Muscle of back (tissue), 13 donors: ENCODE results near the gene CPZ. TPM values are rescaled to one million over a fixed set of nuclear protein-coding genes. Genes with fewer than 3 reads are reported as not detected.
A peak's percentile ranks its signal among the peaks of the same experiment; 100 is the strongest.

Experiments
- DNase-seq, 3 donors: peaks; one replicate each; pipeline versions ENCODE4 v3.0.0 to v3.0.0-alpha.2; 2013
- long read RNA-seq, 9 donors: transcript quantifications; one replicate each; lab custom pipeline, GENCODE V29; 2026
- polyA plus RNA-seq, 10 donors: library from polyadenylated mRNA; unstranded; fragments of 120-200 nt; gene quantifications; one replicate each; pipeline ENCODE4 v1.2.1, GENCODE V29; 2013; ENCODE audit not compliant: insufficient read length in 10 of 10

CPZ gene
- polyA plus RNA-seq: 1 to 10 TPM; 3.8 to 9.7 (median 6.3) TPM
- long read RNA-seq, donor 1, partial matches to known transcripts: 0 of 1 reads
- long read RNA-seq, donor 1, other reads (novel, unspliced or antisense): 0 of 1 reads
- long read RNA-seq, donor 2, partial matches to known transcripts: 0 of 1 reads
- long read RNA-seq, donor 2, other reads (novel, unspliced or antisense): 0 of 1 reads
- long read RNA-seq, donor 3: 0 reads
- long read RNA-seq, donor 4, partial matches to known transcripts: 0 of 3 reads
- long read RNA-seq, donor 4, other reads (novel, unspliced or antisense): 0 of 3 reads
- long read RNA-seq, donor 5, partial matches to known transcripts: 0 of 2 reads
- long read RNA-seq, donor 5, other reads (novel, unspliced or antisense): 0 of 2 reads
- long read RNA-seq, donor 6, partial matches to known transcripts: 0 of 1 reads
- long read RNA-seq, donor 6, other reads (novel, unspliced or antisense): 0 of 1 reads
- long read RNA-seq, donor 7, partial matches to known transcripts: 0 of 2 reads
- long read RNA-seq, donor 7, other reads (novel, unspliced or antisense): 0 of 2 reads
- long read RNA-seq, donor 8: 0 reads
- long read RNA-seq, donor 9: 0 reads

GRCh38 chr4:8592366-8593263, at the start of gene CPZ:
Gene CPZ (plus strand): TSS chr4:8592765. CDS start chr4:8592834, 69 bp downstream.
- DNase-seq: peak; percentile 17 to 75 (median 55)

GRCh38 chr4:8542776-8543525, 49.6 kb upstream of the CPZ start:
- DNase-seq: no peak

- no peak for DNase-seq
These were observed 48.9 kb upstream of the CPZ start for GRCh38 chr4:8543623-8544022.

GRCh38 chr4:8544282-8544681, 48.3 kb upstream of the CPZ start:
- DNase-seq: no peak

GRCh38 chr4:8544741-8545438, 47.7 kb upstream of the CPZ start:
- DNase-seq: peak in 1 of 3 donors; percentile 34

- no peak for DNase-seq
These were observed 47.2 kb upstream of the CPZ start for GRCh38 chr4:8545439-8545765.

GRCh38 chr4:8546766-8547107, 45.8 kb upstream of the CPZ start:
- DNase-seq: no peak

GRCh38 chr4:8547108-8547911, 45.3 kb upstream of the CPZ start:
- no peak for DNase-seq

- DNase-seq: no peak
These were observed 44.4 kb upstream of the CPZ start for GRCh38 chr4:8547912-8548730.

- DNase-seq: no peak
These were observed 43.7 kb upstream of the CPZ start for GRCh38 chr4:8548731-8549351.

- DNase-seq: no peak
These were observed 43.1 kb upstream of the CPZ start for GRCh38 chr4:8549352-8549931.

- no peak for DNase-seq
These were observed 41.9 kb upstream of the CPZ start for GRCh38 chr4:8550691-8551090.

GRCh38 chr4:8552024-8552423, 40.5 kb upstream of the CPZ start:
- no peak for DNase-seq

- no peak for DNase-seq
These were observed 39.9 kb upstream of the CPZ start for GRCh38 chr4:8552581-8553205.

GRCh38 chr4:8553216-8553615, 39.3 kb upstream of the CPZ start:
- no peak for DNase-seq

GRCh38 chr4:8553991-8554405, 38.6 kb upstream of the CPZ start:
- DNase-seq: no peak

GRCh38 chr4:8554555-8555100, 37.9 kb upstream of the CPZ start:
- no peak for DNase-seq

- DNase-seq: no peak
These were observed 36.8 kb upstream of the CPZ start for GRCh38 chr4:8555716-8556115.
